Neural progenitor cell (in vitro differentiated cells): Measurements from ENCODE around the gene SETDB2. TPM values are rescaled to one million over a fixed set of nuclear protein-coding genes. Genes with fewer than 3 reads are reported as not detected.
A peak's percentile ranks its signal among the peaks of the same experiment; 100 is the strongest.

Experiments used
- DNase-seq: peaks from one replicate; pipeline ENCODE4 v3.0.0-alpha.2; 2016; ENCODE audit warnings: low spot score
- H2AFZ ChIP-seq: fragments of 200-600 bp; sonication (generic); replicated peaks from 2 replicates; pipeline ENCODE4 v1.6.1; 2016; ENCODE audit warnings: antibody characterized with exemption
- H3F3A ChIP-seq: fragments of 200-600 bp; sonication (generic); 2 replicates; pipeline ENCODE4 v1.6.1; 2016; ENCODE audit warnings: antibody characterized with exemption, low read depth
- H3K27ac ChIP-seq: fragments of 200-600 bp; sonication (generic); 2 replicates; pipeline ENCODE4 v1.5.1; 2016; ENCODE audit warnings: mild to moderate bottlenecking
- H3K27me3 ChIP-seq: fragments of 200-600 bp; sonication (generic); 2 replicates; pipeline ENCODE4 v1.6.1; 2016; ENCODE audit warnings: mild to moderate bottlenecking, moderate library complexity
- H3K36me3 ChIP-seq: fragments of 200-600 bp; sonication (generic); 2 replicates; pipeline ENCODE4 v1.5.1; 2016
- H3K4me1 ChIP-seq: fragments of 200-600 bp; sonication (generic); 2 replicates; pipeline ENCODE4 v1.6.1; 2016; ENCODE audit warnings: mixed run types
- H3K4me2 ChIP-seq: fragments of 200-600 bp; sonication (generic); 2 replicates; pipeline ENCODE4 v1.6.1; 2016
- H3K4me3 ChIP-seq: fragments of 200-600 bp; sonication (generic); 2 replicates; pipeline ENCODE4 v1.5.1; 2016
- H3K79me2 ChIP-seq: fragments of 200-600 bp; sonication (generic); 2 replicates; pipeline ENCODE4 v1.6.1; 2016; ENCODE audit warnings: low read depth
- H3K9ac ChIP-seq: fragments of 200-600 bp; sonication (generic); 2 replicates; pipeline ENCODE4 v1.6.1; 2016
- H3K9me3 ChIP-seq: fragments of 200-600 bp; sonication (generic); 2 replicates; pipeline ENCODE4 v1.5.1; 2016; ENCODE audit warnings: low read depth
- H4K20me1 ChIP-seq: fragments of 200-600 bp; sonication (generic); 2 replicates; pipeline ENCODE4 v1.6.1; 2016; ENCODE audit warnings: low read depth
- H3K27ac Mint-ChIP-seq: 3 replicates; pipeline ENCODE4 v1.8.0; 2021; ENCODE audit warnings: mixed read lengths
- H3K27me3 Mint-ChIP-seq: 2 replicates; pipeline ENCODE4 v1.8.0; 2022; ENCODE audit warnings: low read depth, mild to moderate bottlenecking, inconsistent platforms, moderate library complexity, mixed read lengths; ENCODE audit not compliant: insufficient read depth
- H3K36me3 Mint-ChIP-seq: 3 replicates; pipeline ENCODE4 v1.8.0; 2021; ENCODE audit warnings: mixed read lengths
- H3K4me1 Mint-ChIP-seq: 3 replicates; pipeline ENCODE4 v1.8.0; 2021; ENCODE audit warnings: mixed read lengths
- H3K4me3 Mint-ChIP-seq: 3 replicates; pipeline ENCODE4 v1.8.0; 2021; ENCODE audit warnings: mild to moderate bottlenecking, moderate library complexity, mixed read lengths
- H3K9me3 Mint-ChIP-seq: 3 replicates; pipeline ENCODE4 v1.8.0; 2020; ENCODE audit warnings: mixed read lengths
- EZH2 ChIP-seq: fragments of 200-600 bp; sonication (generic); IDR thresholded peaks from 2 replicates; pipeline ENCODE4 v1.6.1; 2017; ENCODE audit warnings: antibody characterized with exemption, mild to moderate bottlenecking, moderate library complexity
- EZH2phosphoT487 ChIP-seq: fragments of 200-600 bp; sonication (generic); IDR thresholded peaks from 2 replicates; pipeline ENCODE4 v1.6.1; 2017; ENCODE audit warnings: antibody characterized with exemption
- total RNA-seq: library from RNA; depleted of rRNA; stranded (reverse); fragments of >200 nt; gene quantifications from 2 replicates; pipeline ENCODE4 v1.2.3, GENCODE V29; 2015; ENCODE audit warnings: low replicate concordance
- TF ChIP-seq, protein P1 (sequence below): fragments of 200-600 bp; sonication (generic); IDR thresholded peaks from 2 replicates; pipeline ENCODE4 v1.5.1; 2017; ENCODE audit warnings: antibody characterized with exemption, mild to moderate bottlenecking

The SETDB2 gene
- total RNA-seq, 1 donor from 2014 or later: 9.5 TPM

DNA sequence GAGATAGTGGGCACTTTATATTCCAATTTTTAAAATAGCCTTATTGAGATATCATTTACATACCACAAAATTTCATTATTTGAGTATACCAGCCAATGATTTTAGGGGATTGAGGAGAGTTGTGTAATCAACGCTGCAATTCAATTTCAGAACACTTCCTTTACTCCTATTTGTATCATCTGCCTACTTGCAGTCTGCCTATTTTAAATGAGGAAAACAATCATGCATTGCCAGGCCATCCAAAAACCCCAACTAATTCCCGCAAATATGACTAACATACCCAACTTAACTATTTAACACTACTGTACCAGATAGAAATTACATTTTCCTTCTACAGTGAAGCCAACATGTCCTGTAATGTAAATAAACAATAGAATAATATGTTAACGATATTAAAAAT, 26.9 kb upstream of the SETDB2 start:
- H3K4me3 ChIP-seq: no peak overlapping the region
- H3K27ac ChIP-seq: no peak overlapping the region
- no peak for DNase-seq
- H3K27me3 Mint-ChIP-seq: no peaks in the 10 kb centered on the region
- H4K20me1 ChIP-seq: no peaks in the 10 kb centered on the region
- no peaks in the 10 kb centered on the region for H3K36me3 ChIP-seq
- H3K9ac ChIP-seq: no peak overlapping the region
- TF ChIP-seq EZH2 (no peak), EZH2phosphoT487 (no peak)
- TF ChIP-seq, protein P1, sequence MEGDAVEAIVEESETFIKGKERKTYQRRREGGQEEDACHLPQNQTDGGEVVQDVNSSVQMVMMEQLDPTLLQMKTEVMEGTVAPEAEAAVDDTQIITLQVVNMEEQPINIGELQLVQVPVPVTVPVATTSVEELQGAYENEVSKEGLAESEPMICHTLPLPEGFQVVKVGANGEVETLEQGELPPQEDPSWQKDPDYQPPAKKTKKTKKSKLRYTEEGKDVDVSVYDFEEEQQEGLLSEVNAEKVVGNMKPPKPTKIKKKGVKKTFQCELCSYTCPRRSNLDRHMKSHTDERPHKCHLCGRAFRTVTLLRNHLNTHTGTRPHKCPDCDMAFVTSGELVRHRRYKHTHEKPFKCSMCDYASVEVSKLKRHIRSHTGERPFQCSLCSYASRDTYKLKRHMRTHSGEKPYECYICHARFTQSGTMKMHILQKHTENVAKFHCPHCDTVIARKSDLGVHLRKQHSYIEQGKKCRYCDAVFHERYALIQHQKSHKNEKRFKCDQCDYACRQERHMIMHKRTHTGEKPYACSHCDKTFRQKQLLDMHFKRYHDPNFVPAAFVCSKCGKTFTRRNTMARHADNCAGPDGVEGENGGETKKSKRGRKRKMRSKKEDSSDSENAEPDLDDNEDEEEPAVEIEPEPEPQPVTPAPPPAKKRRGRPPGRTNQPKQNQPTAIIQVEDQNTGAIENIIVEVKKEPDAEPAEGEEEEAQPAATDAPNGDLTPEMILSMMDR: no peak
- H3F3A ChIP-seq: no peaks in the 10 kb centered on the region
- peaks cover 38% of the 10 kb centered on the region for H3K4me1 Mint-ChIP-seq
- no peaks in the 10 kb centered on the region for H3K27me3 ChIP-seq
- no peak overlapping the region for H3K27ac Mint-ChIP-seq
- no peak overlapping the region for H3K4me3 Mint-ChIP-seq
- H3K36me3 Mint-ChIP-seq: no peaks in the 10 kb centered on the region
- no peaks in the 10 kb centered on the region for H3K9me3 Mint-ChIP-seq
- H2AFZ ChIP-seq: no peak overlapping the region
- peaks cover 5% of the 10 kb centered on the region for H3K4me1 ChIP-seq
- no peaks in the 10 kb centered on the region for H3K9me3 ChIP-seq
- no peak overlapping the region for H3K4me2 ChIP-seq
- H3K79me2 ChIP-seq: no peaks in the 10 kb centered on the region

DNA sequence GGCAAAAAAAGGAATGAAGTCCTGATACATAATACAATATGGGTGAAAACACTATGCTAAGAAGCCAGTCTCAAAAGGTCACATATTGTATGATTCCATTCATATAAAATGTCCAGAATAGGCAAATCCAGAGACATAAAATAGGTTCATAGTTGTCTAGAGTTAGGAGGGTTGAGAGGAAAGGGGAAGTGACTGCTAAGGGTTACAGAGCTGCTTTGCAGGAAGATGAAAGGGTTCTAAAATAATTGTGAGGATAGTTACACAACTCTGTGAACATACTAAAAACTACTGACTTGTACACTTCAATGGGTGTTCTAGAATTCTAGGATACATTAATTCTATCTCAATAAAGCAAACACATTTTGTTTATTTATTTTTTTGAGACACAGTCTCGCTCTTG, 25.9 kb upstream of the SETDB2 start:
- no peaks in the 10 kb centered on the region for H3K36me3 Mint-ChIP-seq
- Histone ChIP-seq H3K36me3 (no peaks in the 10 kb centered on the region), H4K20me1 (no peaks in the 10 kb centered on the region), H3K4me1 (no peaks in the 10 kb centered on the region), H3K9me3 (no peaks in the 10 kb centered on the region), H3K9ac (no peak overlapping the region), H3K79me2 (no peaks in the 10 kb centered on the region), H3K4me3 (no peak overlapping the region), H3K27ac (no peak overlapping the region), H3K4me2 (no peak overlapping the region), H3F3A (no peaks in the 10 kb centered on the region), H3K27me3 (no peaks in the 10 kb centered on the region), H2AFZ (no peak overlapping the region)
- peaks cover 34% of the 10 kb centered on the region for H3K4me1 Mint-ChIP-seq
- no peak overlapping the region for H3K4me3 Mint-ChIP-seq
- no peaks in the 10 kb centered on the region for H3K27me3 Mint-ChIP-seq
- no peak overlapping the region for H3K27ac Mint-ChIP-seq
- no peak for TF ChIP-seq EZH2phosphoT487
- TF ChIP-seq, protein P1: no peak
- TF ChIP-seq EZH2: no peak
- DNase-seq: no peak
- no peaks in the 10 kb centered on the region for H3K9me3 Mint-ChIP-seq

DNA sequence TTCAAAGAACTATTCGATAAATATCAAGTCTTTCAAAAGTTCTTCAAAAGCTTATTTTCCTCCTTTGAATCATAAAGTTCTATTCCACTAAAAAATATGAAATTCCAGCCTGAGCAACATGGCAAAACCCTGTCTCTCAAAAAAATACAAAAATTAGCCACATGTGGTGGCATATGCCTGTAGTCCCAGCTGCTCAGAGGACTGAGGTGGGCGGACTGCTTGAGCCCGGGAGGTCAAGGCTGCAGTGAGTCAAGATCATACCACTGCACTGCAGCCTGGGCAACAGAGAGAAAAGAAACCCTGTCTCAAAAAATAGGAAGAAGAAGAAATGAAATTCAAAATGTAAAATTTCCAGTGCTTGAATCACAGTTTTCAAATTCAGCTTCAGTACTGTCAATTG, 24.8 kb upstream of the SETDB2 start:
- Histone ChIP-seq H3K4me2 (no peak overlapping the region), H3K9ac (no peak overlapping the region), H3K79me2 (no peaks in the 10 kb centered on the region), H2AFZ (no peak overlapping the region), H3K27me3 (no peaks in the 10 kb centered on the region), H3K36me3 (no peaks in the 10 kb centered on the region), H3K4me3 (no peak overlapping the region), H3K9me3 (no peaks in the 10 kb centered on the region), H3K27ac (no peak overlapping the region), H3F3A (no peaks in the 10 kb centered on the region), H3K4me1 (no peaks in the 10 kb centered on the region), H4K20me1 (no peaks in the 10 kb centered on the region)
- Mint-ChIP-seq H3K27me3 (no peaks in the 10 kb centered on the region), H3K36me3 (no peaks in the 10 kb centered on the region), H3K27ac (peak overlapping the region; percentile 92), H3K4me1 (peaks cover 27% of the 10 kb centered on the region), H3K9me3 (no peaks in the 10 kb centered on the region), H3K4me3 (no peak overlapping the region)
- DNase-seq: no peak
- no peak for TF ChIP-seq EZH2
- TF ChIP-seq, protein P1: no peak
- no peak for TF ChIP-seq EZH2phosphoT487

DNA sequence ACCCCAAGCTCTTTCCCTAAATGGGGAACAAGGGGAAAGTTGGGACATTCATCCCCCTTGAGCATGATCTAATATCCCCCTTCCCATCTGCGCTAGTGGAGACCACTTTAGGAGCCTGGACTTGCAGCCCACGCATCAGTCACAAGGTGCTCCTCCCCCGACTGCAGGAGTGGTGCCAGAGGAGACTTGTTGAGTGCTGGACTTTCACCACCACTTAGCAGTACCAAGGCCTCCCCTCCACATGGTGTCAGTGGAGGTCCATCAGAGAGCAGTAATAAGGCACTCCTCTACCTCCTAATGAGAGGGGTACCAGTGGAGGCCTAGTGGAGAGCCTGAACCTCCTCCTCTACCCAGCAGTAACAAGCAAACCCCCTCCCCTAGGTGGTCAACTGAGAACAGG, 22.7 kb upstream of the SETDB2 start:
- H3K36me3 Mint-ChIP-seq: no peaks in the 10 kb centered on the region
- Histone ChIP-seq H3K9ac (no peak overlapping the region), H3F3A (peaks cover 10% of the 10 kb centered on the region), H2AFZ (peak overlapping the region; percentile 7), H3K27me3 (no peaks in the 10 kb centered on the region), H3K4me3 (no peak overlapping the region), H3K4me2 (no peak overlapping the region), H3K27ac (no peak overlapping the region), H3K9me3 (no peaks in the 10 kb centered on the region), H3K79me2 (no peaks in the 10 kb centered on the region), H4K20me1 (no peaks in the 10 kb centered on the region), H3K36me3 (no peaks in the 10 kb centered on the region), H3K4me1 (peaks cover 8% of the 10 kb centered on the region)
- H3K4me1 Mint-ChIP-seq: peaks cover 27% of the 10 kb centered on the region
- no peaks in the 10 kb centered on the region for H3K27me3 Mint-ChIP-seq
- DNase-seq: peak; percentile 43
- no peak overlapping the region for H3K4me3 Mint-ChIP-seq
- TF ChIP-seq EZH2phosphoT487 (no peak), EZH2 (no peak)
- TF ChIP-seq, protein P1: peak; percentile 32
- H3K27ac Mint-ChIP-seq: no peak overlapping the region
- H3K9me3 Mint-ChIP-seq: no peaks in the 10 kb centered on the region
